PC-3 (cell line): Measurements from ENCODE around the gene EFCAB12. TPM values are rescaled to one million over a fixed set of nuclear protein-coding genes. Genes with fewer than 3 reads are reported as not detected.

Experiments used
- ATAC-seq: fragments of 200-7000 bp; cut with Tn5 transposase; 2 replicates; pipeline ENCODE4 v1.9.1; 2020; ENCODE audit warnings: mild to moderate bottlenecking, moderate library complexity
- BruUV-seq: library from RNA; stranded (reverse); fragments of 400-500 nt; replicated peaks from 2 replicates; lab custom pipeline; 2021; lab: Mats Ljungman, UMichigan
- CTCF ChIA-PET: fragments of 300-600 bp; sonication (Branson Sonifier 250); formaldehyde crosslinking; loops from one replicate; lab custom pipeline; 2022; ENCODE audit warnings: antibody characterized with exemption; lab: Charles Lee
- POLR2A ChIA-PET: fragments of 300-600 bp; sonication (Branson Sonifier 250); formaldehyde crosslinking; loops from one replicate; lab custom pipeline; 2022; ENCODE audit warnings: antibody characterized with exemption; ENCODE audit not compliant: unreplicated experiment; lab: Charles Lee
- DNase-seq: peaks from one replicate; pipeline ENCODE4 v3.0.0-alpha.2; 2015
- H2AFZ ChIP-seq: fragments of 300-600 bp; sonication (generic); 2 replicates; pipeline ENCODE4 v1.6.0; 2016; ENCODE audit warnings: antibody characterized with exemption, low read length
- H3F3A ChIP-seq: fragments of 300-600 bp; sonication (generic); one replicate; pipeline ENCODE4 v1.6.0; 2017; ENCODE audit warnings: antibody characterized with exemption, low read length, control low read depth, mild to moderate bottlenecking; ENCODE audit not compliant: unreplicated experiment
- H3K27ac ChIP-seq: fragments of 300-600 bp; sonication (generic); 2 replicates; pipeline ENCODE4 v1.5.1; 2016; ENCODE audit warnings: mild to moderate bottlenecking, low read length
- H3K27me3 ChIP-seq: fragments of 300-600 bp; sonication (generic); 2 replicates; pipeline ENCODE4 v1.6.1; 2016; ENCODE audit warnings: low read length, mixed read lengths
- H3K36me3 ChIP-seq: fragments of 300-600 bp; sonication (generic); 2 replicates; pipeline ENCODE4 v1.6.1; 2016; ENCODE audit warnings: low read depth, mixed run types, low read length, mixed read lengths
- H3K4me1 ChIP-seq: fragments of 300-600 bp; sonication (generic); 2 replicates; pipeline ENCODE4 v1.5.1; 2016; ENCODE audit warnings: low read length; ENCODE audit not compliant: insufficient read depth
- H3K4me2 ChIP-seq: fragments of 300-600 bp; sonication (generic); 2 replicates; pipeline ENCODE4 v1.6.0; 2016; ENCODE audit warnings: low read length
- H3K4me3 ChIP-seq: fragments of 300-600 bp; sonication (generic); 2 replicates; pipeline ENCODE4 v1.5.1; 2016; ENCODE audit warnings: mild to moderate bottlenecking, low read length, mixed read lengths
- H3K79me2 ChIP-seq: fragments of 300-600 bp; sonication (generic); 2 replicates; pipeline ENCODE4 v1.6.1; 2017; ENCODE audit warnings: low read length, mixed read lengths
- H3K9ac ChIP-seq: fragments of 300-600 bp; sonication (generic); 2 replicates; pipeline ENCODE4 v1.6.0; 2016; ENCODE audit warnings: mild to moderate bottlenecking, low read length
- H3K9me2 ChIP-seq: fragments of 300-600 bp; sonication (generic); replicated peaks from 2 replicates; pipeline ENCODE4 v1.6.1; 2016; ENCODE audit warnings: mixed run types, low read length, mixed read lengths
- H3K9me3 ChIP-seq: fragments of 300-600 bp; sonication (generic); 2 replicates; pipeline ENCODE4 v1.6.1; 2016; ENCODE audit warnings: low read length, mixed read lengths
- H4K20me1 ChIP-seq: fragments of 300-600 bp; sonication (generic); 2 replicates; pipeline ENCODE4 v1.6.1; 2016; ENCODE audit warnings: low read length, mixed read lengths
- EZH2 ChIP-seq: fragments of 300-600 bp; sonication (generic); IDR thresholded peaks from one replicate; pipeline ENCODE4 v1.6.1; 2017; ENCODE audit warnings: antibody characterized with exemption, mild to moderate bottlenecking, low read length; ENCODE audit not compliant: unreplicated experiment
- EZH2phosphoT487 ChIP-seq: fragments of 300-600 bp; sonication (generic); IDR thresholded peaks from 2 replicates; pipeline ENCODE4 v1.6.1; 2018; ENCODE audit warnings: mild to moderate bottlenecking, antibody characterized with exemption, low read length, borderline replicate concordance
- intact Hi-C: fragments of 100-400 bp; cut with micrococcal nuclease; formaldehyde crosslinking; loops from 2 replicates; pipeline ENCODE4 v1.9.0; 2023
- total RNA-seq: library from RNA; depleted of rRNA; stranded (reverse); fragments of >200 nt; gene quantifications from 2 replicates; pipeline ENCODE4 v1.2.3, GENCODE V29; 2014
- TF ChIP-seq, protein P1 (sequence below): fragments of 300-600 bp; sonication (generic); conservative IDR thresholded peaks from 2 replicates; pipeline ENCODE4 v1.5.1; 2017; ENCODE audit warnings: antibody characterized with exemption, low read depth, mild to moderate bottlenecking, low read length

EFCAB12 gene
- total RNA-seq, 1 experiment from 2014 or later, result 0.04 TPM

DNA sequence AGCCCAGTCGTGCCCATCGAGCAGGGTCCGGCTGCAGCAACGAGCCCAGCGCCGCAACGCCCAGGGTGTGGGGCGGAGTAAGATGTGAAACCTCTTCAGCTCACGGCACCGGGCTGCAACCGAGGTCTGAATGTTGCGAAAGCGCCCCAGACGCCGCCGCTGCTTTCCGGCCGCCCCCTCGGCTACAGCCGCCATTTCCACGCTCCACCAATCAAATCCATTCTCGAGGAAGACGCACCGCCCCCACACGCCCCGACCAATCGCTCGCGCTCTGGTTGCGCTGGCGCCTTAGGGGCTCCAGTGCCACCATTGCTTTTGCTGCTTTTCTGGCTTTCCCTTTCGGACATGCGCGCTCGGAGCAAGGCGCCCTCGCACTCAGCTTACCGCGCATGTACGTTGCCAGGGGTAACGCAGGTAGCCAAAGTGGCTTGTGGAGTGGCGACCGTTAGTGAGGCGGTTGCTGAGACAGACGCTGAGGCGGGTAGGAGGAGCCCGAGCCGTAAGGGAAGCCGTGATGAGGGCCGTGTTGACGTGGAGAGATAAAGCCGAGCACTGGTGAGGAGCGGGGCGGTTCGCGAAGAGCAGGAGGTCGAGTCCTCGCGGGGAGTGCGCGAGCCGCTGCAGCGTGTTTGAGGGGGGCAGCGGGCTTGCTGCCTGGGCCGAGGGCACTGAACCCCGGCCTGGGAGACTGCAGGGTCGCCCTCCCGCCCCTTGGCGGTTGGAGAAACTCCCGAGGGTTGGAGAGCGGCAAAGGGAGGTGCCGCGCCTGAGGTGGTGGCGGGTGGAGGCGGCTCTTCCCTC is 11.6 kb upstream of the EFCAB12 start, which contains the start of the genes IFT122 and MBD4:
IFT122 (plus strand) TSS at position 408 of the 801 bp plus-strand sequence; CDS start at position 515, 107 bp downstream.
MBD4 (minus strand) TSS at position 132 of the 801 bp plus-strand sequence; CDS start at position 17, 115 bp downstream.
- CTCF ChIA-PET, result interaction anchor here (2.4 kb wide), 1 partner anchor 57 kb away, joined by 8 read pairs; no protein-coding TSS in a partner anchor
- intact Hi-C loops, result loop anchor here (1.0 to 5.0 kb wide), 2 partner anchors 41 to 58 kb away; no protein-coding TSS in a partner anchor
- DNase-seq (peak; percentile 96), ATAC-seq (peak; percentile 87)
- POLR2A ChIA-PET, result interaction anchor here (0.6 kb wide), 1 partner anchor 468 kb away, joined by 23 read pairs; no protein-coding TSS in a partner anchor
- Histone ChIP-seq H3K79me2 (peaks cover 46% of the 10 kb centered on the region), H2AFZ (peak within 1 kb of the TSS; percentile 97), H3K9me3 (no peaks in the 10 kb centered on the region), H3K27ac (peak within 1 kb of the TSS; percentile 81), H3K4me3 (peak within 1 kb of the TSS; percentile 96), H3K9me2 (no peaks in the 10 kb centered on the region), H4K20me1 (no peaks in the 10 kb centered on the region), H3K4me2 (peak within 1 kb of the TSS; percentile 97), H3K4me1 (peaks cover 16% of the 10 kb centered on the region), H3K36me3 (peaks cover 3% of the 10 kb centered on the region; the same call in 1 of the 2 replicates), H3K27me3 (no peaks in the 10 kb centered on the region), H3F3A (no peaks in the 10 kb centered on the region), H3K9ac (peak within 1 kb of the TSS; percentile 95)
- TF ChIP-seq EZH2phosphoT487 (no peak), EZH2 (no peak)
- TF ChIP-seq, protein P1, sequence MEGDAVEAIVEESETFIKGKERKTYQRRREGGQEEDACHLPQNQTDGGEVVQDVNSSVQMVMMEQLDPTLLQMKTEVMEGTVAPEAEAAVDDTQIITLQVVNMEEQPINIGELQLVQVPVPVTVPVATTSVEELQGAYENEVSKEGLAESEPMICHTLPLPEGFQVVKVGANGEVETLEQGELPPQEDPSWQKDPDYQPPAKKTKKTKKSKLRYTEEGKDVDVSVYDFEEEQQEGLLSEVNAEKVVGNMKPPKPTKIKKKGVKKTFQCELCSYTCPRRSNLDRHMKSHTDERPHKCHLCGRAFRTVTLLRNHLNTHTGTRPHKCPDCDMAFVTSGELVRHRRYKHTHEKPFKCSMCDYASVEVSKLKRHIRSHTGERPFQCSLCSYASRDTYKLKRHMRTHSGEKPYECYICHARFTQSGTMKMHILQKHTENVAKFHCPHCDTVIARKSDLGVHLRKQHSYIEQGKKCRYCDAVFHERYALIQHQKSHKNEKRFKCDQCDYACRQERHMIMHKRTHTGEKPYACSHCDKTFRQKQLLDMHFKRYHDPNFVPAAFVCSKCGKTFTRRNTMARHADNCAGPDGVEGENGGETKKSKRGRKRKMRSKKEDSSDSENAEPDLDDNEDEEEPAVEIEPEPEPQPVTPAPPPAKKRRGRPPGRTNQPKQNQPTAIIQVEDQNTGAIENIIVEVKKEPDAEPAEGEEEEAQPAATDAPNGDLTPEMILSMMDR, result no peak
- BruUV-seq, result no TSS peak

DNA sequence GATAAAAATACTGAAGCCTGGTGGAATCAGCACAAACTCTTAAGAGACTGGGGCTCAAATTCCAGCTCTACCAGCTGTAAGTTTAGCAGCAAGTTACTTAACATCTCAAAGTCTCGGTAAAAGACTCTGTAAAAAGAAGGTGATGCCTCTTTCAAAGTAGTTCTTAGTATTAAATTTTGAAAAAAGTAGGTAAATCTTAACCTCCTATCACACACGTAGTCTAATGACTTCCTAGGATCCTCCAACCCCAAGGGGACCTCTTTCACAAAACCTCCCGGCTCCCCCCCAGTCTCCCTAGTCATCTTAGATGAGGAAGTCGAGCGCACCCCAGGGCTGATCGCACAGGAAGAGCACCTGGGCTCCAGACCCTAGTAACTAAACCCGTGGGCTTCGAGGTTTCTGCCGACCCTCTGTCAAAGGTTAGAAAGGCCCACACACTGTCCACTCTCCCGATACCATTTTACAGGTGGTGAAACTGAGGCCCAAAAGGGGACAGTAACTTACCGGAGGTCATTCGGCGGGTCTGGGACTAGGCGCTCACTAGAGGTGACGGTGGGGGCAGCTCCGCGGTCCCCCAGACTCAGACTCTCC is 10.9 kb upstream of the EFCAB12 start:
- Histone ChIP-seq H3K27me3 (no peaks in the 10 kb centered on the region), H3K9ac (peak overlapping the region; percentile 95), H4K20me1 (no peaks in the 10 kb centered on the region), H3K9me3 (no peaks in the 10 kb centered on the region), H3K4me3 (peak overlapping the region; percentile 96), H3K9me2 (no peaks in the 10 kb centered on the region), H3K4me1 (peaks cover 16% of the 10 kb centered on the region), H3F3A (no peaks in the 10 kb centered on the region), H3K4me2 (peak overlapping the region; percentile 97), H3K79me2 (peaks cover 46% of the 10 kb centered on the region), H3K36me3 (peaks cover 3% of the 10 kb centered on the region; the same call in 1 of the 2 replicates), H2AFZ (peak overlapping the region; percentile 97), H3K27ac (peak overlapping the region; percentile 39)
- intact Hi-C loops, result no loop called here
- POLR2A ChIA-PET, result interaction anchor here (0.6 kb wide), 1 partner anchor 469 kb away, joined by 23 read pairs; no protein-coding TSS in a partner anchor
- BruUV-seq, result TSS peak; percentile 62
- CTCF ChIA-PET, result interaction anchor here (0.7 to 2.4 kb wide), 2 partner anchors 56 to 240 kb away, joined by 3 to 8 read pairs; no protein-coding TSS in a partner anchor
- TF ChIP-seq, protein P1, result no peak
- TF ChIP-seq EZH2, result no peak
- no peak for TF ChIP-seq EZH2phosphoT487
- DNase-seq (no peak), ATAC-seq (peak; percentile 3; the same call in 1 of the 2 replicates)
